PFSK-1 (cell line): ENCODE data around the gene PSEN2.

Experiments
- FOXP2 ChIP-seq: optimal IDR thresholded peaks from 2 replicates; pipeline ENCODE3; 2011; ENCODE audit warnings: borderline replicate concordance, control low read depth, inconsistent platforms; ENCODE audit not compliant: insufficient read depth; ENCODE audit errors: extremely low read length, extremely low read depth
- POLR2AphosphoS5 ChIP-seq: IDR thresholded peaks from 2 replicates; pipeline ENCODE4 v1.6.1; 2012; ENCODE audit warnings: low read depth, mild to moderate bottlenecking, control low read depth, low read length, moderate library complexity
- SIN3A ChIP-seq: IDR thresholded peaks from 2 replicates; pipeline ENCODE4 v1.6.1; 2012; ENCODE audit warnings: mild to moderate bottlenecking, low read length, moderate library complexity, borderline replicate concordance; ENCODE audit not compliant: insufficient read depth
- TAF1 ChIP-seq: IDR thresholded peaks from 2 replicates; pipeline ENCODE4 v1.6.1; 2012; ENCODE audit warnings: low read length, control low read depth, borderline replicate concordance; ENCODE audit not compliant: insufficient read depth
- TF ChIP-seq, protein P1 (sequence below), 2 experiments: IDR thresholded peaks; 2 replicates each; pipeline versions ENCODE4 v1.6.1 to v1.8.0; 2011 to 2012; ENCODE audit warnings: low read depth in 2 of 2, low read length in 2 of 2, control low read depth in 1 of 2, inconsistent platforms in 1 of 2, mild to moderate bottlenecking in 1 of 2, moderate library complexity in 1 of 2; ENCODE audit not compliant: insufficient read depth in 1 of 2

Gene PSEN2

DNA sequence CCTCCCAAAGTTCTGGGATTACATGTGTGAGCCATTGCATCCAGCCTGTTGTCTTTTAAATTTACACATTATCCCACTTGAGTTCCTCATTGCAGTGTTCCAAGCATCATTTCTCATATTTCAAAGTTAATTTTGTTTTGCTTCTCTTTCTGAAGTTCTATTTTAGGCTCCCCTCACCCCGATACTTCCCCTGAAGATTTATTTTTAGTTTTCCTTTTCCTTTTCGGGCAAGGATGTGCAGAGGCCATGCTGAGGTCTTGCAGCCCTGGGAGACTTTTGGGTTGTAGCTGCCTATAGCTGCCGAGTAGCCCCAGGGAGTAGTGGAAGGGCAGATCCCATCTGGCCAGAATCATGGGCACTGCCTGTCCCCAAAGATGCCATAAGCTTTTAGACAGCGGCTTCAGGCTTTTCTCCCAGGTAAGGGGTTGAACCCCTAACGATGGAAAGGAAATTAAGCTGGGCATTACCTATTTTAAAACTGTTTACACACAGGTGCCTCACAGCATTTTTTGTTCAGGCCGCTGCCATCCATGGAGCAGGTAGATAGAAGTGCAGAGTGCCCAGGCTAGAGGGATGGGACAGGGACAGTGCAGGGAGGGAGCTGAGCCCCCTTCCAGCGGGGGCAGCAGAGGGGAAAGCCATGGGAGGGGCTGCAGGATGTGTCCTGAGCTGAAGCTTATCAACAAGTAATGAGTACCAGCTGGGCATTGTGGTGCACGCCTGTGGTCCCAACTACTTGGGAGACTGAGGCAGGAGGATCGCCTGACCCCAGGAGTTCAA, 15.9 kb downstream of the PSEN2 start:
- TF ChIP-seq POLR2AphosphoS5 (no peak), SIN3A (no peak), FOXP2 (no peak), TAF1 (no peak)
- TF ChIP-seq, protein P1, sequence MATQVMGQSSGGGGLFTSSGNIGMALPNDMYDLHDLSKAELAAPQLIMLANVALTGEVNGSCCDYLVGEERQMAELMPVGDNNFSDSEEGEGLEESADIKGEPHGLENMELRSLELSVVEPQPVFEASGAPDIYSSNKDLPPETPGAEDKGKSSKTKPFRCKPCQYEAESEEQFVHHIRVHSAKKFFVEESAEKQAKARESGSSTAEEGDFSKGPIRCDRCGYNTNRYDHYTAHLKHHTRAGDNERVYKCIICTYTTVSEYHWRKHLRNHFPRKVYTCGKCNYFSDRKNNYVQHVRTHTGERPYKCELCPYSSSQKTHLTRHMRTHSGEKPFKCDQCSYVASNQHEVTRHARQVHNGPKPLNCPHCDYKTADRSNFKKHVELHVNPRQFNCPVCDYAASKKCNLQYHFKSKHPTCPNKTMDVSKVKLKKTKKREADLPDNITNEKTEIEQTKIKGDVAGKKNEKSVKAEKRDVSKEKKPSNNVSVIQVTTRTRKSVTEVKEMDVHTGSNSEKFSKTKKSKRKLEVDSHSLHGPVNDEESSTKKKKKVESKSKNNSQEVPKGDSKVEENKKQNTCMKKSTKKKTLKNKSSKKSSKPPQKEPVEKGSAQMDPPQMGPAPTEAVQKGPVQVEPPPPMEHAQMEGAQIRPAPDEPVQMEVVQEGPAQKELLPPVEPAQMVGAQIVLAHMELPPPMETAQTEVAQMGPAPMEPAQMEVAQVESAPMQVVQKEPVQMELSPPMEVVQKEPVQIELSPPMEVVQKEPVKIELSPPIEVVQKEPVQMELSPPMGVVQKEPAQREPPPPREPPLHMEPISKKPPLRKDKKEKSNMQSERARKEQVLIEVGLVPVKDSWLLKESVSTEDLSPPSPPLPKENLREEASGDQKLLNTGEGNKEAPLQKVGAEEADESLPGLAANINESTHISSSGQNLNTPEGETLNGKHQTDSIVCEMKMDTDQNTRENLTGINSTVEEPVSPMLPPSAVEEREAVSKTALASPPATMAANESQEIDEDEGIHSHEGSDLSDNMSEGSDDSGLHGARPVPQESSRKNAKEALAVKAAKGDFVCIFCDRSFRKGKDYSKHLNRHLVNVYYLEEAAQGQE (IDR thresholded peaks at IDR 0.05; ENCODE audit: insufficient read depth in 1 of 2, low read depth in 2 of 2, low read length in 2 of 2): no peak

DNA sequence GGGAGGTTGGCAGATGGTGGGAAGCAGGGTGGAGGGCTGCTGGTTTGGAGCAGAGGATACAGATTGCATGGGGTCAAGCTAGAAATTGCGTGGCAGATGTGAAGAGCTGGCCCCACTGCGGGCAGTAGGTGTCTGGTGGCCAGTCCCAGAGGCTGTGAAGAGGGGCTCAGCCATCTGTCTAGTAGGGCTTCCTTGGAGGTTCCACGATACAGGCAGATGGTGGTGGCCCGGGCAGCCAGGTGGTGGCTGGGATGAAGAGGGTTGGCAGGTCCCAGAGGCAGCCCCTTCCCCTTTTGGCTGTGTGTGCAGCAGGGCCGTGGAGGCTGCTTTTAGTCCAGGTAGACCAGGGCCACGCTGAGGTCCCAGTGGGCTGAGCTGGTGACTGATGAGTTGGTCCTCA, 16.6 kb downstream of the PSEN2 start:
- TF ChIP-seq, protein P1 (IDR thresholded peaks at IDR 0.05; ENCODE audit: insufficient read depth in 1 of 2, low read depth in 2 of 2, low read length in 2 of 2): no peak
- TF ChIP-seq FOXP2: no peak

DNA sequence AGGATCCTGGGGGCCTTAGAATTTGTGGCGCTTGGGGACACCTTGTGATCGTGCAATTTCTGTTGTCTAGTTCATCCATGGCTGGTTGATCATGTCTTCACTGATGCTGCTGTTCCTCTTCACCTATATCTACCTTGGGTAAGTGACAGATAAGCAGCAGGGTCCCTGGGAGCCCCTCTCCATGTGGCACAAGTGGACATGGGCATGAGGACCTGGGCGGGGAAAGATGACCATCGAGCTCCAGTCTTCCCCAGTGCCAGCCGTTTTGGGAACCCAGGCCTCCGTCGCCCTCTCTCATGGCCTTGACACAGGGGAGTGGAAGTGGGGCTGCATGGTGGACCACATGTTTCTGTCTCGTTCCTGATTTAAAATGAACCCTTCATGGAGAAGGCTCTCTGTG, 17.6 kb downstream of the PSEN2 start:
- TF ChIP-seq SIN3A (no peak), POLR2AphosphoS5 (no peak)

DNA sequence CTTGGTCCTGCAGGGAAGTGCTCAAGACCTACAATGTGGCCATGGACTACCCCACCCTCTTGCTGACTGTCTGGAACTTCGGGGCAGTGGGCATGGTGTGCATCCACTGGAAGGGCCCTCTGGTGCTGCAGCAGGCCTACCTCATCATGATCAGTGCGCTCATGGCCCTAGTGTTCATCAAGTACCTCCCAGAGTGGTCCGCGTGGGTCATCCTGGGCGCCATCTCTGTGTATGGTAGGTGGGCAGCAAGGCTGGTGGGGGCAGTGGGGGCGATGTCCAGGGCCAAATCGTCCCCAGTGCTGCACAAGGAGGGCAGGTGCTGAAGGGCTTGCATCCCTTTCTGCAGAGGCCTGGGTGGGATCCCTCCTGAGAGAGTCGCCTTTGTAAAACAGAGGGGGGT, 18.4 kb downstream of the PSEN2 start:
- no peak for TF ChIP-seq SIN3A
- TF ChIP-seq FOXP2: no peak
- TF ChIP-seq POLR2AphosphoS5: no peak
- TF ChIP-seq, protein P1 (IDR thresholded peaks at IDR 0.05; ENCODE audit: insufficient read depth in 1 of 2, low read depth in 2 of 2, low read length in 2 of 2): no peak
- TF ChIP-seq TAF1: no peak

DNA sequence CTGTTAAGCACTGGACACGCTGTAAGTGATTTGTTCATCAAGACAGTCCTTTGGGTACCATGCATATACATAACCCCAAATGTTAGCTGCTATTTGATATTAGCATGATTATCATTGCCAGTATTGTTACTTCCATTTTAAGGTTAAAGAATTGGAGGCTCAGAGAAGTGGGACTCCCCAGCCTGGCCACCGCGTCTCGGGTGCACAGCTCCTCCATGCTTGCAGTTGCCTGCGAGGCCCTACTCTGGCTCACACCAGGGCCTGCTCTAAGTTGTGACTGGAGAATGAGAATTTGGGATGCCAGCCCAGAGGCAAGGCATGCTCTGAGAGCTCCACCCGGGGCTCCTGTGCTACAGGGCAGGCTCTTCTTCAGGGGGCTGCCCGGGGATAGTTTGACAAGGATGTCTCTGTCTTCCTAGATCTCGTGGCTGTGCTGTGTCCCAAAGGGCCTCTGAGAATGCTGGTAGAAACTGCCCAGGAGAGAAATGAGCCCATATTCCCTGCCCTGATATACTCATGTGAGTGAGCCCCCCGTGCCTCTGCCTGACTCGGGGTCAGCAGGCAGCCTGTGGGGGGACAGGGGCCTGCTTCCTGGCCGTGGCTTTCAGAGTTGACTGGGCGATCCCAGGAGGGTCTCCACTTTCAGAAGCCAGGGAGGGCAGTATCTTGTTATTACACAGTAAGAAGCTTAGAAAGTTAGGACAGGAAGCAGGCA, 19.4 kb downstream of the PSEN2 start:
- TF ChIP-seq TAF1: no peak
- TF ChIP-seq FOXP2: no peak
- TF ChIP-seq SIN3A: no peak
- no peak for TF ChIP-seq POLR2AphosphoS5
- TF ChIP-seq, protein P1 (IDR thresholded peaks at IDR 0.05; ENCODE audit: insufficient read depth in 1 of 2, low read depth in 2 of 2, low read length in 2 of 2): no peak
